SH-SY5Y (cell line): Measurements from ENCODE around the gene HRH1.

ENCODE experiments used
- GATA2 ChIP-seq: IDR thresholded peaks from 2 replicates; pipeline ENCODE4 v1.6.1; 2011; ENCODE audit warnings: mild to moderate bottlenecking, low read depth, low read length
- GATA3 ChIP-seq: IDR thresholded peaks from 2 replicates; pipeline ENCODE4 v1.6.1; 2011; ENCODE audit warnings: low read depth, mild to moderate bottlenecking, low read length, moderate library complexity

HRH1 gene

GRCh38 chr3:11154036-11154952, at the start of gene HRH1:
Gene HRH1 (plus strand): TSS chr3:11154493. CDS start chr3:11259038, 104,545 bp downstream.
- TF ChIP-seq GATA3 (no peak), GATA2 (no peak)

- TF ChIP-seq GATA3 (no peak), GATA2 (no peak)
Observed at GRCh38 chr3:11115548-11115947, 38.7 kb upstream of the HRH1 start.

GRCh38 chr3:11116336-11117059, 37.8 kb upstream of the HRH1 start:
- no peak for TF ChIP-seq GATA2
- no peak for TF ChIP-seq GATA3

GRCh38 chr3:11117591-11117990, 36.7 kb upstream of the HRH1 start:
- TF ChIP-seq GATA3: no peak
- TF ChIP-seq GATA2: no peak

GRCh38 chr3:11118181-11118682, 36.1 kb upstream of the HRH1 start:
- no peak for TF ChIP-seq GATA3
- TF ChIP-seq GATA2: no peak

- TF ChIP-seq GATA3 (no peak), GATA2 (no peak)
Observed at GRCh38 chr3:11120091-11120805, 34.0 kb upstream of the HRH1 start.

GRCh38 chr3:11126653-11127052, 27.6 kb upstream of the HRH1 start:
- no peak for TF ChIP-seq GATA3
- no peak for TF ChIP-seq GATA2

- TF ChIP-seq GATA3 (no peak), GATA2 (no peak)
Observed at GRCh38 chr3:11128682-11129632, 25.3 kb upstream of the HRH1 start.

- TF ChIP-seq GATA2: no peak
- TF ChIP-seq GATA3: no peak
Observed at GRCh38 chr3:11130385-11130784, 23.9 kb upstream of the HRH1 start.

GRCh38 chr3:11131371-11131770, 22.9 kb upstream of the HRH1 start:
- TF ChIP-seq GATA2: no peak
- TF ChIP-seq GATA3: no peak

- TF ChIP-seq GATA2: no peak
- no peak for TF ChIP-seq GATA3
Observed at GRCh38 chr3:11132861-11133260, 21.4 kb upstream of the HRH1 start.

- TF ChIP-seq GATA3: no peak
- TF ChIP-seq GATA2: no peak
Observed at GRCh38 chr3:11134794-11135193, 19.5 kb upstream of the HRH1 start.

GRCh38 chr3:11136116-11136515, 18.2 kb upstream of the HRH1 start:
- TF ChIP-seq GATA2: no peak
- no peak for TF ChIP-seq GATA3
